AG04449 (cell line): Measurements from ENCODE around the gene PAN2.

Experiments used
- CTCF ChIA-PET: fragments of 350-600 bp; formaldehyde crosslinking; extraction: SDS; loops from one replicate; lab custom pipeline; 2021; ENCODE audit warnings: antibody characterized with exemption; lab: Yijun Ruan, JAX
- POLR2A ChIA-PET: fragments of 400-600, 350-600 bp; formaldehyde crosslinking; extraction: SDS; loops from one replicate; lab custom pipeline; 2020; ENCODE audit warnings: antibody characterized with exemption, inconsistent platforms; lab: Yijun Ruan, JAX
- DNase-seq: peaks from one replicate; pipeline ENCODE4 v3.0.0-alpha.2; 2010; ENCODE audit warnings: low read depth, low spot score
- H3K4me3 ChIP-seq: 2 replicates; pipeline ENCODE4 v1.5.1; 2011; ENCODE audit warnings: low read depth, mild to moderate bottlenecking, control low read depth, low read length
- TF ChIP-seq, protein P1 (sequence below): IDR thresholded peaks from one replicate; pipeline ENCODE4 v1.5.1; 2011; ENCODE audit warnings: mild to moderate bottlenecking, moderate library complexity, low read length, control low read depth, inconsistent platforms; ENCODE audit not compliant: insufficient read depth; ENCODE audit errors: missing control alignments

Gene PAN2

DNA sequence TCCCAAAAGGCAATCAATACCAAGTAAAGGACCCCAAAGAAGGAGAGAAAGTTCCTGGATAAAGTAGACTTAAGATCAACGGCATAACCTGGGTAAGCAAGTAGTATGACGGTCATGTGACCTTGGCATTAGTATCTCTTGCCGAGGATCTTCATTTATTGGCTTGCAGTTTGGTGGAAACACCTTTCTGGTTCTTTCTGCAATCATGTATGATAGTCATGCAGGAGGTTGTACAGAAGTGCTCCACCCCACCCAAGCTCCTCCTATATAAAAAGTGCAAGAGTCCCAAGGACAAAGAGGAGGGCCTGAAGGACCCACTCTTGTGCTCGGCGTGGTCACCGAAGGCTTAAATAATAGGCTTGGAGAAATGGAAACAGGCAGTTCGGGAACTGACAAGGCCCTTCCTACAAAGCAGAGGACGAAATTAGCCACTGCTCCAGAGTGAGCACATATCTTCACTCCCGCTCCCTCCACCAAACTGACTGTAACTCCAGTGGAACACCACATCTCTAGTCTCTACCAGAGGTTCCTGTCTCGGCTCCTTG, 34.4 kb downstream of the PAN2 start:
- CTCF ChIA-PET = interaction anchor here (1.0 to 3.6 kb wide), 8 partner anchors 22 to 164 kb away, joined by 3 to 21 read pairs (median 6); partner anchors contain the start of genes RNF41 and SMARCC2

DNA sequence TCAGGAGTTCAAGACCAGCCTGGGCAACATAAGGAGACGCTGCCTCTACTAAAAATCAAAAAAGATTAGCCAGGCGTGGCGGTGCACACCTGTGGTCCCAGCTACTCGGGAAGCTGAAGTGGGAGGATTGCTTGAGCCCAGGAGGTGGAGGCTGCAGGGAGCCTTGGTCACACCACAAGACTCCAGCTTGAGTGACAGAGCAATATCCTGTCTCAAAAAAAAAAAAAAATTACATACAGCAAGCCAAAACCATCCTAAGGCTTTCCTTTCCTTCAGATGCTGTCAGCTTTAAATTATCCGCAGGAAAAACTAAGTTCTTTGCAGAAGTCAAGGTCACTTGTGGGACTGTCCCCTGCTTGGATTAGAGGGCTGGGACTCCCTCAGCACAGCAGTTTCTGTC, 35.0 kb downstream of the PAN2 start:
- ChIA-PET POLR2A (interaction anchor here (0.5 to 1.3 kb wide), 5 partner anchors 22 to 298 kb away, joined by 3 to 6 read pairs (median 4); partner anchors contain the start of gene RNF41), CTCF (interaction anchor here (1.0 to 3.6 kb wide), 11 partner anchors 21 to 192 kb away, joined by 3 to 21 read pairs (median 5); partner anchors contain the start of genes ANKRD52, RNF41 and SMARCC2)
- no peak for DNase-seq
- H3K4me3 ChIP-seq = peak overlapping the region; percentile 93
- TF ChIP-seq, protein P1, sequence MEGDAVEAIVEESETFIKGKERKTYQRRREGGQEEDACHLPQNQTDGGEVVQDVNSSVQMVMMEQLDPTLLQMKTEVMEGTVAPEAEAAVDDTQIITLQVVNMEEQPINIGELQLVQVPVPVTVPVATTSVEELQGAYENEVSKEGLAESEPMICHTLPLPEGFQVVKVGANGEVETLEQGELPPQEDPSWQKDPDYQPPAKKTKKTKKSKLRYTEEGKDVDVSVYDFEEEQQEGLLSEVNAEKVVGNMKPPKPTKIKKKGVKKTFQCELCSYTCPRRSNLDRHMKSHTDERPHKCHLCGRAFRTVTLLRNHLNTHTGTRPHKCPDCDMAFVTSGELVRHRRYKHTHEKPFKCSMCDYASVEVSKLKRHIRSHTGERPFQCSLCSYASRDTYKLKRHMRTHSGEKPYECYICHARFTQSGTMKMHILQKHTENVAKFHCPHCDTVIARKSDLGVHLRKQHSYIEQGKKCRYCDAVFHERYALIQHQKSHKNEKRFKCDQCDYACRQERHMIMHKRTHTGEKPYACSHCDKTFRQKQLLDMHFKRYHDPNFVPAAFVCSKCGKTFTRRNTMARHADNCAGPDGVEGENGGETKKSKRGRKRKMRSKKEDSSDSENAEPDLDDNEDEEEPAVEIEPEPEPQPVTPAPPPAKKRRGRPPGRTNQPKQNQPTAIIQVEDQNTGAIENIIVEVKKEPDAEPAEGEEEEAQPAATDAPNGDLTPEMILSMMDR = no peak

More for the DNA sequence above, 34.4 kb downstream of the PAN2 start:
- POLR2A ChIA-PET = interaction anchor here (0.5 to 1.3 kb wide), 5 partner anchors 12 to 298 kb away, joined by 3 to 6 read pairs (median 4); partner anchors contain the start of gene RNF41
- no peak for DNase-seq
- peak overlapping the region; percentile 93 for H3K4me3 ChIP-seq
- TF ChIP-seq, protein P1 = no peak

GRCh38 chr12:56297400-56297799, 36.4 kb downstream of the PAN2 start:
- ChIA-PET CTCF (interaction anchor here (0.8 to 3.6 kb wide), 10 partner anchors 14 to 166 kb away, joined by 3 to 21 read pairs (median 4); partner anchors contain the start of genes ANKRD52 and RNF41), POLR2A (interaction anchor here (0.9 to 1.5 kb wide), 2 partner anchors 19 to 31 kb away, joined by 3 read pairs; partner anchors contain the start of genes CNPY2 and COQ10A)
- no peak overlapping the region for H3K4me3 ChIP-seq
- TF ChIP-seq, protein P1 = no peak
- no peak for DNase-seq

GRCh38 chr12:56296295-56296694, 37.5 kb downstream of the PAN2 start:
- ChIA-PET POLR2A (interaction anchor here (1.5 kb wide), 1 partner anchor 30 kb away, joined by 3 read pairs; the partner anchor contains the start of gene COQ10A), CTCF (no interaction called here)
- TF ChIP-seq, protein P1 = no peak
- H3K4me3 ChIP-seq = no peak overlapping the region
- no peak for DNase-seq

DNA sequence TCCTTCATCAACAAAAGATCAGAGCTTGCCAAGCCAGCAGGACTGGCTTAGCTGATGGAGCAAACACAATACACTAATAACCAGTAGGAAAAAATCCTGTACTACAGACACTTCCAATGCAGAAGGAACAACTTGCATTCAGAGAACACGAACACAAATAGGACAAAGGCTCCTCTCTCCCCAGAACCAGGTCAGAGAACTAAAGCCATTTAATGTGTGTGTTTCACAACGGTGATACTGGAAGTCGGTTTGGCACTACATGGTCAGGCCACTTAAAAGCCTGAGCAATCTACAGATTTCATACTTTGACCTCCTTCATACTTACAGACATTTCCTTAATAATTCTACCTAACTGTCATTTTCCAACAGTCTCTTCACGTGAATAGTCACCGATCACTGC, 40.0 kb downstream of the PAN2 start:
- ChIA-PET POLR2A (no interaction called here), CTCF (interaction anchor here (1.0 to 1.4 kb wide), 3 partner anchors 16 to 170 kb away, joined by 3 to 5 read pairs (median 4); partner anchors contain the start of gene ANKRD52)
- TF ChIP-seq, protein P1 = no peak
- no peak for DNase-seq
- no peak overlapping the region for H3K4me3 ChIP-seq

- no peak for DNase-seq
- no peak overlapping the region for H3K4me3 ChIP-seq
- POLR2A ChIA-PET = no interaction called here
- TF ChIP-seq, protein P1 = no peak
- CTCF ChIA-PET = interaction anchor here (0.6 to 3.0 kb wide), 6 partner anchors 9 to 176 kb away, joined by 3 to 10 read pairs (median 3); partner anchors contain the start of gene ANKRD52
Observed at GRCh38 chr12:56288705-56289387, 45.0 kb downstream of the PAN2 start.
